ENCODE data around the gene CARMIL3.

The CARMIL3 gene

DNA sequence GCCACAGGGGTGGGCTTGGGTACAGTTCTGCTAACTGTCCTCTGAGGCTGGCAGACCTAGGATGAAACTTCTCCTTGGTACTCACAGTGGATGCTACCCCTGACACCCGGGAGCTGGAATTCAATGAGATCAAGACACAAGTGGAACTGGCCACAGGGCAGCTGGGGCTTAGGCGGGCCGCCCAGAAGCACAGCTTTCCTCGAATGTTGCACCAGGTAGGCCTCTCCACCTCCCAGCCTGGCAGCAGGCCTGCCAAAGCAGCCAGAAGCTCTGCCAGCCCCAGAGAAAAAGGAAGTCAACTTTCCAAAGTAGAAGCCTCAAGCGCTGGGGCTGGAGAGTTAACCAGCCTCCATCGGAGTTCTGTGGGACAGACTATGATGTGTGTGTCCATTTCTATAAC lies 65.4 kb downstream of the CARMIL3 start:
- DNase-seq (ENCODE audit: low read depth), result no peak

Measured in T-helper 22 cell (primary cell).